ENCODE results near the gene CDH4.

Gene CDH4

DNA sequence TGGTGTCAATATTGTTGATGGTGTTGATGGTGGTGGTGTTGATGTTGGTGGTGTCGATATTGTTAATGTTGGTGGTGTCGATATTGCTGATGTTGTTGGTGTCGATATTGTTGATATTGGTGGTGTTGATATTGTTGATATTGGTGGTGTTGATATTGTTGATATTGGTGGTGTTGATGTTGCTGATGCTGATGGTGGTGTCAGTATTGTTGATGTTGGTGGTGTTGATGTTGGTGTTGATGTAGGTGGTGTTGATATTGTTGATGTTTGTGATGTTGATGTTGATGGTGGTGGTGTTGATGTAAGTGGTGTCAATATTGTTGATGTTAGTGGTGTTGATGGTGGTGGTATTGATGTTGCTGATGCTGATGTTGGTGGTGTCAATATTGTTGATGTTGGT lies 240.0 kb downstream of the CDH4 start:
- Histone ChIP-seq H3K4me1 (ENCODE audit: insufficient read depth, low read length) (peaks cover 12% of the 10 kb centered on the region), H3K79me2 (ENCODE audit: insufficient read depth, low read length) (no peaks in the 10 kb centered on the region), H3K9ac (ENCODE audit: low read depth, low read length) (no peak overlapping the region), H3K4me3 (ENCODE audit: low read depth in 1 of 2, low read length in 2 of 2) (no peak overlapping the region), H4K20me1 (ENCODE audit: insufficient read depth, low read length) (no peaks in the 10 kb centered on the region), H3K27me3 (ENCODE audit: insufficient read depth, low read length, poor library complexity) (no peaks in the 10 kb centered on the region), H3K27ac (ENCODE audit: low read length) (no peak overlapping the region), H3K36me3 (ENCODE audit: insufficient read depth, low read length) (no peaks in the 10 kb centered on the region), H3K9me3 (ENCODE audit: insufficient read depth, low read length, severe bottlenecking) (no peaks in the 10 kb centered on the region), H2AFZ (ENCODE audit: low read depth, low read length) (no peak overlapping the region), H3K4me2 (ENCODE audit: insufficient read depth, low read length) (no peak overlapping the region)
- no peak for ATAC-seq (ENCODE audit: insufficient read depth, low read depth)
- no peak for DNase-seq
- TF ChIP-seq, protein P1, sequence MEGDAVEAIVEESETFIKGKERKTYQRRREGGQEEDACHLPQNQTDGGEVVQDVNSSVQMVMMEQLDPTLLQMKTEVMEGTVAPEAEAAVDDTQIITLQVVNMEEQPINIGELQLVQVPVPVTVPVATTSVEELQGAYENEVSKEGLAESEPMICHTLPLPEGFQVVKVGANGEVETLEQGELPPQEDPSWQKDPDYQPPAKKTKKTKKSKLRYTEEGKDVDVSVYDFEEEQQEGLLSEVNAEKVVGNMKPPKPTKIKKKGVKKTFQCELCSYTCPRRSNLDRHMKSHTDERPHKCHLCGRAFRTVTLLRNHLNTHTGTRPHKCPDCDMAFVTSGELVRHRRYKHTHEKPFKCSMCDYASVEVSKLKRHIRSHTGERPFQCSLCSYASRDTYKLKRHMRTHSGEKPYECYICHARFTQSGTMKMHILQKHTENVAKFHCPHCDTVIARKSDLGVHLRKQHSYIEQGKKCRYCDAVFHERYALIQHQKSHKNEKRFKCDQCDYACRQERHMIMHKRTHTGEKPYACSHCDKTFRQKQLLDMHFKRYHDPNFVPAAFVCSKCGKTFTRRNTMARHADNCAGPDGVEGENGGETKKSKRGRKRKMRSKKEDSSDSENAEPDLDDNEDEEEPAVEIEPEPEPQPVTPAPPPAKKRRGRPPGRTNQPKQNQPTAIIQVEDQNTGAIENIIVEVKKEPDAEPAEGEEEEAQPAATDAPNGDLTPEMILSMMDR (IDR thresholded peaks at IDR 0.05; ENCODE audit: borderline replicate concordance, extremely low read depth, low read length, poor library complexity, severe bottlenecking), result no peak
- TF ChIP-seq EZH2 (IDR thresholded peaks at IDR 0.05; ENCODE audit: borderline replicate concordance, low read depth, low read length, severe bottlenecking), result no peak

DNA sequence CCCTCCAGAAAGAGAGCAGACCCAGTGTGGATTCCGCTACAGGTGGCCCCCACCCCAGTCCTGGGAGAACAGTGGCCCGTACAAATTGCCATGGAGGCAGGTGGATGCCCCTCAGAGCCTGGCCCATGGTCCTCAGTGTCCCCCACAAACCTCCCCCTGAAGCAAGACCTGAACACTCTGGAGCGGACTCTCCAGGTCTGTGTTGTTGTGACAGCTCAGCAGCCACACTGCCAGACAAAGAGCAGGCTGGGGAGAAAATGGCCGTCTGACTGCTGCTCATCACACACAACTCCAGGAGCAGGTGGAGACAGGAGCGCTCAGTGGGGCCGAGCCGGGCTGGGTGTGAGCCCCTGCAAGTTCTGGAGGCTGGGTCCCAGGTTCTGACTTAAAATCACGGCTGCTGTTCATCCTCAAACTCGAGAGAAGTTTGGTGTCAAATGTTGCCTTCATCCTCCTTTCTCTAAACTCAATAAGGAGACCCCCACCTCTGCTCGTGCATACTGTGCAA lies 241.8 kb downstream of the CDH4 start:
- DNase-seq (no peak), ATAC-seq (ENCODE audit: insufficient read depth, low read depth) (no peak)
- no peak overlapping the region for H3K27ac ChIP-seq (ENCODE audit: low read length)
- no peak overlapping the region for H3K4me3 ChIP-seq (ENCODE audit: low read depth in 1 of 2, low read length in 2 of 2)
- no peak overlapping the region for H3K9ac ChIP-seq (ENCODE audit: low read depth, low read length)
- no peak overlapping the region for H3K4me2 ChIP-seq (ENCODE audit: insufficient read depth, low read length)
- no peaks in the 10 kb centered on the region for H3K9me3 ChIP-seq (ENCODE audit: insufficient read depth, low read length, severe bottlenecking)
- no peaks in the 10 kb centered on the region for H4K20me1 ChIP-seq (ENCODE audit: insufficient read depth, low read length)
- peaks cover 15% of the 10 kb centered on the region for H3K4me1 ChIP-seq (ENCODE audit: insufficient read depth, low read length)
- H2AFZ ChIP-seq (ENCODE audit: low read depth, low read length), result no peak overlapping the region
- no peak for TF ChIP-seq EZH2 (IDR thresholded peaks at IDR 0.05; ENCODE audit: borderline replicate concordance, low read depth, low read length, severe bottlenecking)
- TF ChIP-seq, protein P1 (IDR thresholded peaks at IDR 0.05; ENCODE audit: borderline replicate concordance, extremely low read depth, low read length, poor library complexity, severe bottlenecking), result no peak
- H3K36me3 ChIP-seq (ENCODE audit: insufficient read depth, low read length), result no peaks in the 10 kb centered on the region
- H3K79me2 ChIP-seq (ENCODE audit: insufficient read depth, low read length), result no peaks in the 10 kb centered on the region
- no peaks in the 10 kb centered on the region for H3K27me3 ChIP-seq (ENCODE audit: insufficient read depth, low read length, poor library complexity)

DNA sequence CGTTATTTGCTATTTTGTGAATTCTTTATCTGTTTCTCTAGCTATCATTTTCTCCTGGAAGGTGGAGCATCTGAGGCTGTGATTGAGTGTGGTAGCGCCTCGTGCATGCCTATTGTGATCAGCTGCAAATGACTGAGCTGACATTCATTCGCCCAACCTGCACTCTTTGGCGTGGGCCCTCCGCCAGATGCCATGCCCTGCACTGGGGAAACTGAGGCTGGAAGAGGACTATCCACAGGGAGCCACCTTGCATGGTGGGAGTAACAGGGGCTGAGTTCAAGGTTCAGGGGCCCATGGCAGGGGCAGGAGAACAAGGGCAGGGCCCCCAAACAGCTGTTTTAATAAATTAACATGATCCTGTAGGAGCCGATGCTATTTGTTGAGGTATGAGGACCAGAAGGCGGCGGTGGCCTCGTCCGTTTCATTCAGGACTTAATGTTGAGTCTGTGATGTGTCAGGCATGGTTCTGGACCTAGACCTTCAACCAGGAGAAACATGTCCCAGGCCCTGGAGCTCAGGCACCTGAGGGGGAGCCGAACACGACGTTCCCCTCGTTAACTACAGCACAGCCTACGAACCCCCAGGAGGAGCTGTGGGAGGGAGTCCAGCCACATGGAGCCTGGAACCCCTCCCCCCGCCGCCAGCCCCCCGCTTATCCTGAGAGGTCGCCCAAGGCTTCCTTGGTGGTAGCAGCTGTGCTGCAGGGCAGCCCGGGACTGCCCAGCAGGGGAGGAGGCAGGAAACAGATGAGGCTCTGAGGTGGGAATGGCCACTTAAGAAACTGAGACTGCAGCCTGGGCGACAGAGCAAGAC lies 242.9 kb downstream of the CDH4 start:
- Histone ChIP-seq H3K9me3 (ENCODE audit: insufficient read depth, low read length, severe bottlenecking) (no peaks in the 10 kb centered on the region), H3K4me1 (ENCODE audit: insufficient read depth, low read length) (peaks cover 15% of the 10 kb centered on the region), H3K4me3 (ENCODE audit: low read depth in 1 of 2, low read length in 2 of 2) (no peak overlapping the region), H3K79me2 (ENCODE audit: insufficient read depth, low read length) (no peaks in the 10 kb centered on the region), H2AFZ (ENCODE audit: low read depth, low read length) (no peak overlapping the region), H3K27ac (ENCODE audit: low read length) (no peak overlapping the region), H3K4me2 (ENCODE audit: insufficient read depth, low read length) (no peak overlapping the region), H3K36me3 (ENCODE audit: insufficient read depth, low read length) (no peaks in the 10 kb centered on the region), H4K20me1 (ENCODE audit: insufficient read depth, low read length) (no peaks in the 10 kb centered on the region), H3K27me3 (ENCODE audit: insufficient read depth, low read length, poor library complexity) (no peaks in the 10 kb centered on the region), H3K9ac (ENCODE audit: low read depth, low read length) (no peak overlapping the region)
- TF ChIP-seq EZH2 (IDR thresholded peaks at IDR 0.05; ENCODE audit: borderline replicate concordance, low read depth, low read length, severe bottlenecking), result no peak
- TF ChIP-seq, protein P1 (IDR thresholded peaks at IDR 0.05; ENCODE audit: borderline replicate concordance, extremely low read depth, low read length, poor library complexity, severe bottlenecking), result no peak
- no peak for ATAC-seq (ENCODE audit: insufficient read depth, low read depth)
- DNase-seq, result no peak
